A673 (cell line): ENCODE measurements around the gene GTF3C1.

Source experiments
- CTCF ChIP-seq: fragments of 300-800, 200-600 bp; sonication (generic); conservative IDR thresholded peaks from 2 replicates; pipeline ENCODE4 v1.5.1; 2017; ENCODE audit warnings: low read depth, mild to moderate bottlenecking, antibody characterized with exemption, low read length, moderate library complexity, mixed read lengths
- EZH2 ChIP-seq: fragments of 200-600 bp; sonication (generic); IDR thresholded peaks from 2 replicates; pipeline ENCODE4 v1.6.1; 2017; ENCODE audit warnings: borderline replicate concordance, low read depth, mild to moderate bottlenecking, mixed read lengths, antibody characterized with exemption, low read length; ENCODE audit not compliant: poor library complexity, severe bottlenecking

DNA sequence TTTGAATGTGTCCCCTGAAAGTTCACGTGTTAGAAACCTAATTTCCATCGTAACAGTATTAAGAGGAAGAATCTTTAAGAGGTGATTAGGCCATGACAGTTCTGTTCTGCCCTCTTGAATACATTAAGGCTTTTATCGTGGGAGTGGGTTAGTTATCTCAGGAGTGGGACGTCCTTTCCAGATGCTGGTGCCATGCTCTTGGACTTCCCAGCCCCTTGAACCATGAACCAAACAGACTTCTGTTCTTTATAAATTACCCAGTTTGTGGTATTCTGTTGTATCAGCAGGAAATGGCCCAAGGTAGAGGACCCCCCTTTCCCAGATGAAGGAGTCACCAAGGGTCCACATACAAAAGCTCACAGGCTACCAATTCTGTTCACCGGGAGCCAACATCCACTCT is 10.1 kb downstream of the GTF3C1 start:
- TF ChIP-seq EZH2: no peak
- no peak for TF ChIP-seq CTCF
